Measurements from ENCODE around the gene DPP10.

DPP10 gene

GRCh38 chr2:115129536-115129935 lies 687.1 kb downstream of the DPP10 start:
- DNase-seq (ENCODE audit: low read depth, low spot score), result no peak

DNA sequence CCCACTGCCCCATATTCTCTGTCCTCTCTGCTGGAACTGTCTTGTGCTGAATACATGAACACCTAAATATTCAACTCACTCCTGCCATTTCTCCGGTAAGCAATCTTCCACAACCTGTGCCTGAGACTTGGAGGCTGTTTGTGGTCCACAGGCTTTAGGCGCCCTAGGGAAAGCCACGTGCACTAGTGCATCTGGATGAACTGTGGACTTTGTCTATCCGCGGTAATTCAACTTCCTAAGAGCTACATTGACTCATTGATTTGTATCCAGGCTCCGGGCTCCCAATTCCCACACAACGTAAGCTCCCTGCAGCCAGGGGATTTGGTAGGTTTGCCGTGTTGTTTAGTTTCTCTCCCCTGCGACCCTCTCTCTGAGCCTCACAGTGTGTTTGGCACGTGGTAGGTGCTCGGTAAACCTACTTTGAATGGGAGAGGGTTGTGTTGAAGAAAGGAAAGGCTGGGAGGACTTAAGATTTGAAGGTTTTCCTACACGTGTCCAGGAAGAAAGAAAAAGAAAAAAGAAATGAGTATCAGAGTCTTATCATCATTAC lies 718.2 kb downstream of the DPP10 start:
- no peak for DNase-seq (ENCODE audit: low read depth, low spot score)

DNA sequence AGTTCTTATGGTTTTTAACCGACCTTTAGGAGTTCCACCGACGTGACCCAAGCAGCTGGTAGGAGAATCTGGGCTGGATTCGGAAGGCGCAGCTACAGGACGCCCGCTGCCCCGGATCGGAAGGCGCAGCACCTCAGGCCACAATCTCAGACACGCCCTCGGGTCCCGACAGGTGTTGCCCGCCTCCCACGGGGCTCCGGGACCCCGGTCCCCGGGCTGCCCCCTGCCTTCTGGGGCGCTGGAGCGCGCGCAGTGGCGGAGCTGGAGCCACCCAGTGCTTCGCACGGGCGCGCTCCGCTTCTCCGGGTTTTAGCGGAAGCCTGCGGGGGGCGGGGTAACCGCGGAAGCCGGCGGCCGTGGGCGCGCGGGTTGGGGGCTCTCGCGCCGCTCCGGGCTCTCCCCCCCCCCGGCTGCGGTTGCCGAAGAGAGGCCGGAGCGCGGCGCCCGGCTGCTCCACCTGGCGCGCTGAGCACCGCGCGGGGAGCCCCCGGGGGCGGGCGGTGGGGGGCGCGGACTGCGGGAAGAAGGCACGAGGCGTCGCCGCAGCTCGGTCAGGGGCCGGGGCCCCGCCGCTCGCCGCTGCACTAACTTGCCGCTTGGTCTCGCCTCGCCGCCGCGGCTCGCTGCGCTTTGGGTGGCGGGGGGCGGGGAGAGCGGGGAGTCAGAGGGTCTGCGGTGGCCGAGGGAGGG lies 718.8 kb downstream of the DPP10 start:
- DNase-seq (ENCODE audit: low read depth, low spot score), result no peak

DNA sequence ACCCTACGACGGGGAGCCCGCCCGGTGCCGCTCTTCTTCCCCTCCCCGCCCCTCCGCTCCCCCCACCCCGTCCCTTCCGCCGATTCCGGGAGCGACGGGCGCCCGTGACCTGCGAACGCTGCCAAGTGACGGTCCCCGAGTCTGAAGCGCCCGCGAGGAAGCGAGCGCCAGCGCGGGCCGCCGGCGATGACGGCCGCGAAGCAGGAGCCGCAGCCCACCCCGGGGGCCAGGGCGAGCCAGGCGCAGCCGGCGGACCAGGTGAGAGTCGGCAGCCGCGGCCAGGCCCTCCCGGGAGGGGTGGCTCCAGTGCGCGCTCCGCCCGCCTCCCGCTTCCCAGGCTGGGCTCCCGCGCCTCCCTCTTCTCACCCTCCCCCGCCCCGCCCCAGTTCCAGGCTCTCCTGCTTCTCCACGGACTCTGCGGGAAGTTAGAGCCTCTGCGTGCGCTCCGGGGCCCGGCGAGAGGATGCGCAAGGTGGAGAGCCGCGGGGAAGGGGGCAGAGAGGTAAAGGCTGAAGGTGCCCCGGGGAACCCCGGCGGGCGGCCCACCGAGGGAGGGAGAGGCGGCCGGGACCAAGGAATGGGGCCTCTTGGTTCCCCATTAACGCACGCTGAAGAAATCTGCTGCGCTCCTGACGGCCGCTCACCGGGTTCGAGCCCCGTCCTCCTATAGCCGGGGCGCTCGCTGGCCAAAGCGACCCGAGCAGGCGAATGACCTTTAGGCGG lies 719.5 kb downstream of the DPP10 start:
- no peak for DNase-seq (ENCODE audit: low read depth, low spot score)

- no peak for DNase-seq (ENCODE audit: low read depth, low spot score)
Measured at GRCh38 chr2:115162494-115163293, 720.3 kb downstream of the DPP10 start.

DNA sequence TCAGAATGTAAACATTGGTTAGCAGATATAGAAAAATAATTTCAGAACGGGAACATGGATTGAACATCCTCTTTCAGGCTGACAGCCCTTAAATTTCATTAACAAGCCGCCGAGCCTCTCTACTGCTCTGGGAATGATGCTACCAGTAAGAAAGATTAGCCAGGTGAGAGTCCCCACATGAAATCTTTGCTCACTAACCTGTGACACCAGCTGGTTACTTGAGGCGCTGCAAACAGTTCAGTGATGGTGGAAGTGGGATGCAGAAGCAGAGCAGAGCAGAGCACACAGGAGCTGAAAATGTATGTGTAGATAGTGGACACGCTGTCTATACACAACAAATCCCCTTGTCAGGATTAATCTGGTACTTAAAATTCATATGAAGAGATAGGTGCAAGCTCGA lies 721.1 kb downstream of the DPP10 start:
- no peak for DNase-seq (ENCODE audit: low read depth, low spot score)

DNA sequence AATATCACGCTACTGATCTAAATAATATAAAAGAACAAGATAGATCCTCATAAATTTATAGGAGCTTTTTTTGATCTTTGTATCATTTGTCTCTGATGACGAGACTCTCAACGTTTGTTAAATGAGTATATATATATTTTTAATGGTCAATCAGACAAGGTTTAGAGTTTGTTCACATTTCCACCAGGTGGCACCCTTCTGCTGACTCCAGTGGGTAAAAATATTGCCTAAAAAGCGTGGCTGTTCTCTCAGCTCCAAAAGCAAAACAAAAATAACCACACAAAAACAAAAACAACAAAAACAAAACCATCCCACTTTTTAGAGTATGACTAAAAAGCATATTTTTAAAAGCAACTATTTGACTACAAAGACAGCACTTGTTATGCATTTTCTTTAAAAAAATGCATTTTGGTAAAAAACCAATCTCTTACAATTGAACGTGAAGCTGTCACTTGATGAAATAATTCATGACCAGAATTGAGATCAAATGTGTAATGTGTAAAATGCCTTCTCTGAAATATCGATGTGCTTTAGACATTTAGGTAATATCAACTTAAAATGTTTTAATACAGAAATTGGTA lies 723.2 kb downstream of the DPP10 start:
- DNase-seq (ENCODE audit: low read depth, low spot score), result no peak

DNA sequence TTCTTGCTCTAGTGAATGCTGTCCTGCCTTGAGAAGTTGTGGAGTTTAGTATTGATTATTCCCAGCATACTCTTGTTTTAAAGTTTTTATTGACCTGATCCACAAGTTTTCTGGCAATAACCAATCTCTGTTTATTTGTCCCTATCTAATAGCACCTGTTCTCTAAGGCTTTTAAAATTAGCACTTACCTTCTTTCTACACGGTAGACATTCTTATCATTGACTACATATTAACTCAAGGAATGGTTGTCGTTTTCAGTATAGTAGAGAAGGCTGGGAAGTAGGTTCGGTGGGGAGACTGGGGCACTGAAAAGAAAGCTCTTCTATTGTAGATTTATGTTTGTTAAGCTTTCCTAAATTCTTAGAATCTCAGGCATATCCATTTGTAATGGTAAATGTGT lies 726.0 kb downstream of the DPP10 start:
- DNase-seq (ENCODE audit: low read depth, low spot score), result no peak

DNA sequence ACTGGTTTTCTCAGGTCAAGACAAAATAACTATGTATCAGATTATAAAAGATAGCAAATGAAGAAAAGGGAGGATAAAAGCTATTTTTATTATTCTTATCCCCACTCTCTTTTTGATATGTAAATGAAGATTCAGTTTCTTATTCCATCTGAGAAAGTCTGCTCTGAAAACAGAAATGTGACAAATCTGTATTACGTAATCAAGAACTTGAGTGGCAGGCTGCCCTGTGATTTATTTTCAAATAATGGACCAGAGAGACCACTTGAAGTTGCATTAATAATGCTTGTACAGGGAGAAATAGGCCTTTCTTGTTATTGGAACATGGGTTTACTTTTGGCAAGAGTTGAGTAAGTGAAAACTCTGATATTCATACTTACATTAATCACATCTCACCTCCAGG lies 727.4 kb downstream of the DPP10 start:
- DNase-seq (ENCODE audit: low read depth, low spot score), result no peak

GRCh38 chr2:115171751-115172150 lies 729.3 kb downstream of the DPP10 start:
- DNase-seq (ENCODE audit: low read depth, low spot score), result no peak

DNA sequence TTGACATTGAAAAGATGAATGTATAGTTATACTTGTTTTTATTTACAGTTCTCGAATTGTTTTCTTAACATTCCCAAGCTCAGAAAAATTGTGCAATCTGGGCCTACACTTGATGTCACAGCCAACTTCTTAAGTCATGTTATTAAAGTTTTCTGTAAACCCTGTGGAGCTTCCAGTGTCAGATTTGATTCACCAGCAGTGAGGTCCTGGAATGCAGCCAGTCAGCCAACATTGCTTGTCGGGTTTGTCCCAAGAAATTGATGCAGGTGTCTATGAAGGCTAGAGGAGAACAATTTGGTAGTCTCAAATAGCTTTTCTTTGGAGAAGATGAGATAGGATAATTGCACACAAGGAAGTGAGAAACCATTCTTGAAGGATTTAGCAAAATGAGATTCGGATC lies 732.2 kb downstream of the DPP10 start:
- DNase-seq (ENCODE audit: low read depth, low spot score), result no peak

GRCh38 chr2:115183144-115183543 lies 740.7 kb downstream of the DPP10 start:
- DNase-seq (ENCODE audit: low read depth, low spot score), result no peak

DNA sequence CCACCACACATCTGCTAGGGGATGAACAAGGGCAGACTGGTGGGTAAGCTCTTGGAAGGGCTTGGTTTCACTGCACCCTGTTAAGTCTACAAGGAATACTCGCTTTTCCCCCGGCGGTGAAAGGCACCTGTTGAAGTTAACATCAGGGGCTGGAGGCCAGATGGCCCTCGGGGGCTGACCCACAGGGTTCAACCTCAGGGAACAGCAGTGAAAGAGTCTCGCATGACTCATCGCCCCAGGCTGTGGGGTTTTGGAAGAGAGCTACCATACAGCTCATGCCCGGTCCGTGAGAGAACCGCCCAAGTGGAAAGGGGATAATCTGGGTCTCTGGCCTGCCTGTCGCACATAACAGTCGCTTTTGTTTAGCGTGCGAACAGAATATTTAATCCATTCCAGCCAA lies 748.0 kb downstream of the DPP10 start:
- DNase-seq (ENCODE audit: low read depth, low spot score), result no peak

DNA sequence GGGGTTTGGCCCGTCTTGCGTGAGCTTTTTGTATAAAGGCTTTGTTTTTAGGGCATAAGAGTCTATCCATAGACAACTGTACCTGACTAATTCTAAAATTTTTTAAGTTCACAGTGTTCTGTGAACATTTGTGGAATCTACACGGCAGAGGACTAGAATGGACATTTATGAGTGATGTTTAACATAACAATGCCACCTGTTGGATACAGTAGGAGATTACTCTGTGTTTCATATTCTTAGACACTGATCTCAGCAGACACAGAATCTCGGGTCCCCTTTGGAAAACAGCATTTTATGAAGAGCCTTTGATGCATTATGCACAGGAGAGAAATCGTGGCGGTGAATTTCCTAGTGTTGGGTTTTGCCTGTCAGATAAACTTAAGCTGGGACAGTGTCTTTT lies 752.2 kb downstream of the DPP10 start:
- no peak for DNase-seq (ENCODE audit: low read depth, low spot score)

- DNase-seq (ENCODE audit: low read depth, low spot score), result no peak
Measured at GRCh38 chr2:115196587-115196986, 754.1 kb downstream of the DPP10 start.

GRCh38 chr2:115199966-115200365 lies 757.5 kb downstream of the DPP10 start:
- DNase-seq (ENCODE audit: low read depth, low spot score), result no peak

GRCh38 chr2:115201386-115201785 lies 758.9 kb downstream of the DPP10 start:
- DNase-seq (ENCODE audit: low read depth, low spot score), result no peak

DNA sequence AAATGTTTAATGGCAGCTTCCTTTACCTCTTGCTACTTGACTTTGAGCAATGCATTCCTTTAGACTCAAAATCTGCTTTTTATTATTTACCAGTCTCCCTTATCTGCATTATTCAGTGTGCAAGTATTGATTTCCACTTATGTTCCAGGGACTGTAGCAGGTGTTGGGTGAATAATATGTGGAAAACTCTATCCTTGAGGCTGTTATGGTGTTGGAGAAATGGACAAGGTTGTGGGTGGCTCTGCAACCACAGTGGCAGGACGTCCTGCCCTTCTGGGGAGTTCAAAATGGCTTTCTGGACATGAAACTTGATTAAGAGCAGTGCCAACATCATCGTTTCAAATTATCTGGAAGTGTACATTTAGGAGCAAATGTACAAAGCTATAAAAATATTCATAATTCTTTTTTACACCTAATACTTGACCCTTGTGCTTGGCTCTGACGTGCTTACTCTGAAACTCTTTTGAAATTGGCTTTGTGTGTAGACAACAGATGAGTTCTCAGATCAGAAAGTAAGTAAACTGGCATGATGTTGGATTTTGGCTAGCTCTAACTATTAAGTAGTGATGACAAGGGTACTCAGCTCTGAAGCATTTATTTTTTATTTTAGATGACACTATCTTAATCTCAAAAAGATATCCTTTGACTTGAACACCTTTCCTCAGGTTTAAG lies 766.2 kb downstream of the DPP10 start:
- no peak for DNase-seq (ENCODE audit: low read depth, low spot score)

- DNase-seq (ENCODE audit: low read depth, low spot score), result no peak
Measured at GRCh38 chr2:115214050-115214449, 771.6 kb downstream of the DPP10 start.

DNA sequence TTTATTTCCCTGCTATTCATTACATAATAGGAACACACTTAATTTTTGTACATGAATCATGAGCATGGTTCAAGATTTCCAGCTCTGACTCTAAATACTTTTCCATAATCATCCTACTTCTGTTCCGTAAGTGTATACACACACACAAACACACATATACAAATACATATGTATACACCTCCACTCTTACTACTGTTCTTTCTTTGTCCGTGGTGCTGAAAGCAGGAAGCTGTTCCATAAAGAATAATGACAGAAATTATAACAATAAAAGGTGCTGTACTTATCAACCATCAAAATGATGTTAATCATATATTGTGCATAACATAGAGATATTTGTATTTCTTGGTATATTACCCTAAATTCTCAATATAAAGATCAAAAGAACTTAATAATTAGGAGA lies 776.9 kb downstream of the DPP10 start:
- DNase-seq (ENCODE audit: low read depth, low spot score), result no peak

DNA sequence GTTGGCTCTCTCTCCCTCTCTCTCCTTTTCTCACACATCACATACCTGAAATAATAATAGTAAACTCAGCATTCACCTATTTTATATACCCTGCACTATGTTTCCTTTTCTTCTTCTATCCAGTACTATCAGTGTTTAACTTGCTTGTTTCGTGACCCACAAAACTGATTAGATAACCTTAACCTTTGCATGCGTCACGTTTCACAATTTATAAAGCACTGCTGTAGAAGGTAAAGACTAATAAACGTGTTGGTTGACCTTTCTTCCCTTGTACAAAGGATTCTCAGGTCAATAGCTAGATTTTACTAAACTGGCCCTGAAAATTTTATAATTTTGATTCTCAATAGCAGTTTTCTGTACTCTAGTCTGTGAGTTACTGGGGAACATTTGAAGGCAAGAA lies 791.7 kb downstream of the DPP10 start:
- DNase-seq (ENCODE audit: low read depth, low spot score), result no peak
